IMR-90 (cell line): Measurements from ENCODE around the gene UBE2O. TPM values are rescaled to one million over a fixed set of nuclear protein-coding genes. Genes with fewer than 3 reads are reported as not detected.

Source experiments
- ATAC-seq: fragments of 200-7000 bp; cut with Tn5 transposase; 2 replicates; pipeline ENCODE4 v1.9.1; 2020; ENCODE audit warnings: low read depth, mild to moderate bottlenecking, moderate library complexity
- BruUV-seq: library from RNA; stranded (reverse); fragments of 400-500 nt; replicated peaks from 2 replicates; lab custom pipeline; 2021; lab: Mats Ljungman, UMichigan
- CTCF ChIA-PET: fragments of 300-600 bp; formaldehyde crosslinking; extraction: SDS; loops from one replicate; lab custom pipeline; 2021; ENCODE audit warnings: antibody characterized with exemption; lab: Yijun Ruan, JAX
- POLR2A ChIA-PET: fragments of 300-600 bp; sonication (Branson Sonifier 250); formaldehyde crosslinking; loops from one replicate; lab custom pipeline; 2022; ENCODE audit warnings: antibody characterized with exemption; ENCODE audit not compliant: unreplicated experiment; lab: Charles Lee
- DNase-seq: peaks from one replicate; pipeline ENCODE4 v3.0.0; 2013
- H2AFZ ChIP-seq: replicated peaks from 2 replicates; pipeline ENCODE3; 2013; ENCODE audit warnings: low read length, mild to moderate bottlenecking; ENCODE audit not compliant: poor library complexity
- H2AK5ac ChIP-seq: 2 replicates; pipeline ENCODE4 v1.6.1; 2013; ENCODE audit warnings: low read depth, low read length, inconsistent platforms
- H2AK9ac ChIP-seq: replicated peaks from 2 replicates; pipeline ENCODE3; 2013; ENCODE audit warnings: mild to moderate bottlenecking, low read depth, low read length, moderate library complexity; ENCODE audit not compliant: poor library complexity
- H2BK120ac ChIP-seq: 2 replicates; pipeline ENCODE4 v1.6.1; 2013; ENCODE audit warnings: low read depth, low read length, inconsistent platforms
- H2BK15ac ChIP-seq: 3 replicates; pipeline ENCODE4 v1.6.1; 2013; ENCODE audit warnings: low read depth, low read length, inconsistent platforms
- H2BK20ac ChIP-seq: 2 replicates; pipeline ENCODE4 v1.6.1; 2013; ENCODE audit warnings: low read depth, mild to moderate bottlenecking, inconsistent platforms, low read length, moderate library complexity
- H2BK5ac ChIP-seq: 2 replicates; pipeline ENCODE4 v1.6.1; 2013; ENCODE audit warnings: mild to moderate bottlenecking, low read depth, low read length, inconsistent platforms; ENCODE audit not compliant: poor library complexity, severe bottlenecking
- H3K14ac ChIP-seq: replicated peaks from 2 replicates; pipeline ENCODE4 v1.6.1; 2013; ENCODE audit warnings: low read depth, low read length, inconsistent platforms
- H3K18ac ChIP-seq: 2 replicates; pipeline ENCODE4 v1.6.1; 2013; ENCODE audit warnings: low read depth, low read length, control low read depth
- H3K23ac ChIP-seq: 2 replicates; pipeline ENCODE4 v1.6.1; 2013; ENCODE audit warnings: low read depth, low read length, inconsistent platforms
- H3K27ac ChIP-seq: 2 replicates; pipeline ENCODE4 v1.5.1; 2013; ENCODE audit warnings: mild to moderate bottlenecking, control low read depth, low read length; ENCODE audit not compliant: insufficient read depth
- H3K27me3 ChIP-seq: 2 replicates; pipeline ENCODE4 v1.6.1; 2013; ENCODE audit warnings: low read length; ENCODE audit not compliant: control insufficient read depth, insufficient read depth
- H3K36me3 ChIP-seq: 2 replicates; pipeline ENCODE4 v1.6.1; 2013; ENCODE audit warnings: low read length, mixed read lengths; ENCODE audit not compliant: control insufficient read depth, insufficient read depth
- H3K4ac ChIP-seq: 2 replicates; pipeline ENCODE4 v1.6.1; 2013; ENCODE audit warnings: low read depth, low read length, inconsistent platforms
- H3K4me1 ChIP-seq: 2 replicates; pipeline ENCODE4 v1.6.1; 2013; ENCODE audit warnings: low read length, mixed read lengths; ENCODE audit not compliant: control insufficient read depth, insufficient read depth
- H3K4me2 ChIP-seq: 2 replicates; pipeline ENCODE4 v1.6.1; 2013; ENCODE audit warnings: low read depth, mild to moderate bottlenecking, control low read depth, low read length, moderate library complexity
- H3K4me3 ChIP-seq: 2 replicates; pipeline ENCODE4 v1.5.1; 2013; ENCODE audit warnings: low read depth, mild to moderate bottlenecking, control low read depth, low read length, moderate library complexity; ENCODE audit not compliant: insufficient read depth
- H3K56ac ChIP-seq: 2 replicates; pipeline ENCODE4 v1.6.1; 2013; ENCODE audit warnings: low read length, inconsistent platforms; ENCODE audit not compliant: insufficient read depth; ENCODE audit errors: extremely low read depth
- H3K79me1 ChIP-seq, 2 experiments: 2 replicates each; pipeline ENCODE4 v1.6.1; 2013; ENCODE audit warnings: low read length in 2 of 2, inconsistent platforms in 1 of 2, low read depth in 1 of 2
- H3K9ac ChIP-seq: 2 replicates; pipeline ENCODE4 v1.6.1; 2013; ENCODE audit warnings: low read depth, low read length, control low read depth
- H3K9me1 ChIP-seq: 2 replicates; pipeline ENCODE4 v1.6.1; 2013; ENCODE audit warnings: low read length, inconsistent platforms; ENCODE audit not compliant: insufficient read depth
- H3K9me3 ChIP-seq: 2 replicates; pipeline ENCODE4 v1.6.1; 2013; ENCODE audit warnings: low read length; ENCODE audit not compliant: control insufficient read depth, insufficient read depth
- H4K20me1 ChIP-seq: 2 replicates; pipeline ENCODE4 v1.6.1; 2013; ENCODE audit warnings: low read length, inconsistent platforms; ENCODE audit not compliant: insufficient read depth
- H4K5ac ChIP-seq: 2 replicates; pipeline ENCODE4 v1.6.1; 2013; ENCODE audit warnings: mild to moderate bottlenecking, low read depth, low read length, control low read depth
- H4K8ac ChIP-seq, 2 experiments: 2 replicates each; pipeline ENCODE4 v1.6.1; 2013; ENCODE audit warnings: low read depth in 2 of 2, low read length in 2 of 2, control low read depth in 1 of 2, inconsistent platforms in 1 of 2
- H4K91ac ChIP-seq: 2 replicates; pipeline ENCODE4 v1.6.1; 2013; ENCODE audit warnings: low read depth, low read length, inconsistent platforms; ENCODE audit not compliant: insufficient read depth
- MAFK ChIP-seq: IDR thresholded peaks from 2 replicates; pipeline ENCODE4 v1.6.1; 2012; ENCODE audit warnings: low read depth, low read length, improper control_type of control experiment
- MXI1 ChIP-seq: IDR thresholded peaks from 2 replicates; pipeline ENCODE4 v1.6.1; 2012; ENCODE audit warnings: low read depth, mild to moderate bottlenecking, low read length, moderate library complexity, borderline replicate concordance
- NFE2L2 ChIP-seq: fragments of 150-350 bp; IDR thresholded peaks from 2 replicates; pipeline ENCODE4 v1.6.1; 2016; ENCODE audit warnings: low read depth, mild to moderate bottlenecking, low read length
- RAD21 ChIP-seq: IDR thresholded peaks from 2 replicates; pipeline ENCODE4 v1.6.1; 2012; ENCODE audit warnings: low read length, improper control_type of control experiment
- RFX5 ChIP-seq: IDR thresholded peaks from 2 replicates; pipeline ENCODE4 v1.8.0; 2012; ENCODE audit warnings: low read depth, mild to moderate bottlenecking, low read length, moderate library complexity
- SMC3 ChIP-seq: fragments of 150-350 bp; IDR thresholded peaks from 2 replicates; pipeline ENCODE4 v1.6.1; 2016; ENCODE audit warnings: low read depth, mild to moderate bottlenecking, antibody characterized with exemption, low read length, moderate library complexity
- WGBS, 2 experiments: methylation state at CpG; one replicate each; pipeline versions ENCODE4 v1.1.5 to v1.1.7; 2013; ENCODE audit warnings: missing lambda C conversion rate in 2 of 2; ENCODE audit not compliant: insufficient read length in 1 of 2; ENCODE audit errors: extremely low coverage in 2 of 2; 5-methylcytosine and 5-hydroxymethylcytosine counted together
- dilution Hi-C: fragments of 300-500 bp; cut with HindIII; formaldehyde crosslinking; loops from one replicate; pipeline ENCODE4 v1.14.3; 2018; ENCODE audit warnings: low sequenced_read_pairs; ENCODE audit not compliant: unreplicated experiment
- in situ Hi-C: fragments of 300-500 bp; cut with MboI; formaldehyde crosslinking; loops from 3 replicates; pipeline ENCODE4 v1.14.3; 2019; ENCODE audit warnings: low sequenced_read_pairs, inconsistent platforms, mixed read lengths
- intact Hi-C: fragments of 100-400 bp; cut with micrococcal nuclease; formaldehyde crosslinking; loops from 2 replicates; pipeline ENCODE4 v1.10.0; 2022
- polyA plus RNA-seq, 3 experiments: library from polyadenylated mRNA; depleted of rRNA; stranded (reverse); fragments of >200 nt; gene quantifications; 2 replicates each; pipeline ENCODE4 v1.2.3, GENCODE V29; 2012; ENCODE audit warnings: low replicate concordance in 1 of 3
- total RNA-seq: library from RNA; depleted of rRNA; stranded (reverse); fragments of >200 nt; gene quantifications from 2 replicates; pipeline ENCODE4 v1.2.3, GENCODE V29; 2012
- TF ChIP-seq, protein P1 (sequence below): fragments of 150-350 bp; IDR thresholded peaks from 2 replicates; pipeline ENCODE4 v1.6.1; 2016; ENCODE audit warnings: low read depth, mild to moderate bottlenecking, low read length, moderate library complexity, borderline replicate concordance
- TF ChIP-seq, protein P2 (sequence below): conservative IDR thresholded peaks from 2 replicates; pipeline ENCODE4 v1.5.1; 2012; ENCODE audit warnings: mild to moderate bottlenecking, low read depth, low read length, improper control_type of control experiment

The UBE2O gene
- total and polyA plus RNA-seq, 2 of the 4 experiments (the other 2 are of a cell fraction): 17.6 TPM

DNA sequence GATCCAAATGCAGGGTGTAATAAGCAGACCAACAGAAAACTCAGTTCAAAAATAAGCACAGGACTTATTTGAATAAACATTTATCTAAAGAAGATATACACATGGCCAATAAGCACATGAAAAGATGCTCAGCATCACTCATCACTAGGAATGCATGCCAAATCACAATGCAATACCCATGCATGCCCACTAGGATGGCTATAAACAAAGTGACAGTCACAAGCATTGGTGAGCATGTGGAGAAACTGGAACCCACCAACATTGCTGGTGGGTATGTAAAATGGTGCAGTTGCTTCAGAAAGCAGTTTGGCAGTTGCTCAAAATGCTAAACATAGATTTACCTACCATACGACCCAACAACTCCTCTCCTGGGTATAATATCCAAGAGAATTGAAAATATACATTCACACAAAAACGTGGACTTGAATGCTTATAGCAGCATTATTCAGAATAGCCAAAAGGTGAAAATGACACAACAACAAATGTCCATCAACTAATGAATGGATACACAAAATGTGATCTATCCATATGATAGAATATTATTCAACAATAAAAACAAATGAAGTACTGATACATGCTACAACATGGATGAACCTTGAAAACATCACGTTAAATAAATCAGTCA lies 20.1 kb downstream of the UBE2O start:
- no peaks in the 10 kb centered on the region for H3K27me3 ChIP-seq
- no peak overlapping the region for H3K56ac ChIP-seq
- TF ChIP-seq RFX5 (peak; percentile 90), SMC3 (no peak), NFE2L2 (no peak), RAD21 (no peak), MXI1 (peak; percentile 66; the same call in 1 of the 2 replicates), MAFK (no peak)
- TF ChIP-seq, protein P1, sequence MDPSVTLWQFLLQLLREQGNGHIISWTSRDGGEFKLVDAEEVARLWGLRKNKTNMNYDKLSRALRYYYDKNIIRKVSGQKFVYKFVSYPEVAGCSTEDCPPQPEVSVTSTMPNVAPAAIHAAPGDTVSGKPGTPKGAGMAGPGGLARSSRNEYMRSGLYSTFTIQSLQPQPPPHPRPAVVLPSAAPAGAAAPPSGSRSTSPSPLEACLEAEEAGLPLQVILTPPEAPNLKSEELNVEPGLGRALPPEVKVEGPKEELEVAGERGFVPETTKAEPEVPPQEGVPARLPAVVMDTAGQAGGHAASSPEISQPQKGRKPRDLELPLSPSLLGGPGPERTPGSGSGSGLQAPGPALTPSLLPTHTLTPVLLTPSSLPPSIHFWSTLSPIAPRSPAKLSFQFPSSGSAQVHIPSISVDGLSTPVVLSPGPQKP: no peak
- TF ChIP-seq, protein P2, sequence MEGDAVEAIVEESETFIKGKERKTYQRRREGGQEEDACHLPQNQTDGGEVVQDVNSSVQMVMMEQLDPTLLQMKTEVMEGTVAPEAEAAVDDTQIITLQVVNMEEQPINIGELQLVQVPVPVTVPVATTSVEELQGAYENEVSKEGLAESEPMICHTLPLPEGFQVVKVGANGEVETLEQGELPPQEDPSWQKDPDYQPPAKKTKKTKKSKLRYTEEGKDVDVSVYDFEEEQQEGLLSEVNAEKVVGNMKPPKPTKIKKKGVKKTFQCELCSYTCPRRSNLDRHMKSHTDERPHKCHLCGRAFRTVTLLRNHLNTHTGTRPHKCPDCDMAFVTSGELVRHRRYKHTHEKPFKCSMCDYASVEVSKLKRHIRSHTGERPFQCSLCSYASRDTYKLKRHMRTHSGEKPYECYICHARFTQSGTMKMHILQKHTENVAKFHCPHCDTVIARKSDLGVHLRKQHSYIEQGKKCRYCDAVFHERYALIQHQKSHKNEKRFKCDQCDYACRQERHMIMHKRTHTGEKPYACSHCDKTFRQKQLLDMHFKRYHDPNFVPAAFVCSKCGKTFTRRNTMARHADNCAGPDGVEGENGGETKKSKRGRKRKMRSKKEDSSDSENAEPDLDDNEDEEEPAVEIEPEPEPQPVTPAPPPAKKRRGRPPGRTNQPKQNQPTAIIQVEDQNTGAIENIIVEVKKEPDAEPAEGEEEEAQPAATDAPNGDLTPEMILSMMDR: peak; percentile 46
- no peak overlapping the region for H4K8ac ChIP-seq
- H3K9ac ChIP-seq: no peak overlapping the region
- peaks cover 76% of the 10 kb centered on the region for H4K20me1 ChIP-seq
- H4K91ac ChIP-seq: no peak overlapping the region
- H3K4me3 ChIP-seq: no peak overlapping the region
- H2AK9ac ChIP-seq: no peak overlapping the region
- no peak overlapping the region for H2BK5ac ChIP-seq
- no CpG with 5 or more reads among the region's 3 CpGs for WGBS, 2 experiments
- H2BK15ac ChIP-seq: no peak overlapping the region
- BruUV-seq: no TSS peak
- POLR2A ChIA-PET: no interaction called here
- intact Hi-C loops (no loop called here), in situ Hi-C loops (no loop called here), dilution Hi-C loops (no loop called here)
- H2BK20ac ChIP-seq: no peak overlapping the region
- H3K27ac ChIP-seq: no peak overlapping the region
- CTCF ChIA-PET: no interaction called here
- no peak overlapping the region for H3K14ac ChIP-seq
- peak overlapping the region; percentile 42; the same call in 1 of the 2 replicates for H3K4me2 ChIP-seq
- H3K18ac ChIP-seq: no peak overlapping the region
- H2AFZ ChIP-seq: no peak overlapping the region
- H3K9me3 ChIP-seq: no peaks in the 10 kb centered on the region
- no peak overlapping the region for H2AK5ac ChIP-seq
- peaks cover 43 to 83% of the 10 kb centered on the region in 2 experiments for H3K79me1 ChIP-seq
- H3K4ac ChIP-seq: no peak overlapping the region
- DNase-seq (peak; percentile 49), ATAC-seq (peak; percentile 92)
- no peak overlapping the region for H3K23ac ChIP-seq
- H3K36me3 ChIP-seq: peaks cover 4% of the 10 kb centered on the region; the same call in 1 of the 2 replicates
- H3K9me1 ChIP-seq: peaks cover 26% of the 10 kb centered on the region
- no peak overlapping the region for H4K5ac ChIP-seq
- H3K4me1 ChIP-seq: peaks cover 12% of the 10 kb centered on the region
- H2BK120ac ChIP-seq: no peak overlapping the region
